Colonic mucosa (tissue), 4 donors: ENCODE data around the gene TRIO. TPM values are rescaled to one million over a fixed set of nuclear protein-coding genes. Genes with fewer than 3 reads are reported as not detected.

Experiments
- DNase-seq: peaks from one replicate; pipeline ENCODE4 v3.0.0-alpha.2; 2020
- H3K27ac ChIP-seq: fragments of 200-600 bp; one replicate; pipeline ENCODE4 v1.8.0; 2021
- H3K27me3 ChIP-seq: fragments of 200-600 bp; one replicate; pipeline ENCODE4 v1.8.0; 2021
- H3K36me3 ChIP-seq: fragments of 200-600 bp; one replicate; pipeline ENCODE4 v1.8.0; 2021
- H3K4me1 ChIP-seq: fragments of 200-600 bp; one replicate; pipeline ENCODE4 v1.8.0; 2021; ENCODE audit warnings: mild to moderate bottlenecking
- H3K4me3 ChIP-seq: fragments of 200-600 bp; one replicate; pipeline ENCODE4 v1.8.0; 2021
- H3K9ac ChIP-seq, 2 donors: one replicate each; pipeline ENCODE4 v1.7.0; 2013; ENCODE audit warnings: control low read depth in 2 of 2, low read depth in 2 of 2, low read length in 2 of 2
- H3K9me3 ChIP-seq: fragments of 200-600 bp; one replicate; pipeline ENCODE4 v1.8.0; 2021
- CTCF ChIP-seq: fragments of 200-600 bp; IDR thresholded peaks from one replicate; pipeline ENCODE4 v1.8.0; 2022; ENCODE audit warnings: antibody characterized with exemption, mild to moderate bottlenecking
- intact Hi-C: fragments of 100-400 bp; cut with DNase I; formaldehyde crosslinking; loops from one replicate; pipeline ENCODE4 v1.14.1; 2022
- total RNA-seq, 2 donors: library from RNA; stranded (reverse); fragmentation: NEBNext Ultra II Directional in 1 of 2; extraction: Animal tissue kit (Norgen Biotek cat#: 25700) in 1 of 2; gene quantifications; one replicate each; pipeline ENCODE4 v1.2.1, GENCODE V29; 2021
- donor health status: healthy.
- donor health status: DM: no; HTN: no; CAD: no.
- donor health status: DM: no; HTN: no; CAD: no.

The TRIO gene
- total RNA-seq, 2 donors from 2014 or later, result 134 to 138 TPM

DNA sequence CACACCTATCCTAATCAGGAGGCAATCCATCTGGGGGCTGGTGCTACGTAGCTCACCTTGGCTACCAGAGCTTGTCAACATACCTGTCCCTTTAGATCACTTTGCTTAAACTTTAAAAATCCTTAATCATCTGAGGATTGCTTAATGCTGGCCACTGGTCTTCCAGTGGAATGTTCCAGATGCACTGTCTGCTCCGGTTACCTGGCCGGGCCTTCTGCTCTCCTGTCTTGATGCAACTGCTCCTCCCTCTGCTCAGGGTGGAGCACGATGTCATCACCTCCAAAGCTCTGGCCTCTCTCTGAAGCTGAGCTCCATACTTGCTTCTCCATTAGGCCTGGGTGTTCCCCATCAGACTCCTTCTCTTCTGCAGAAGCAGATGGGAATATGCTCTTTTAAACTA is 331.9 kb downstream of the TRIO start:
- Histone ChIP-seq H3K36me3 (no peaks in the 10 kb centered on the region), H3K4me1 (no peaks in the 10 kb centered on the region), H3K9ac (no peak overlapping the region), H3K4me3 (no peak overlapping the region), H3K9me3 (no peaks in the 10 kb centered on the region), H3K27me3 (no peaks in the 10 kb centered on the region), H3K27ac (no peak overlapping the region)
- no peak for TF ChIP-seq CTCF
- DNase-seq, result no peak
- intact Hi-C loops, result no loop called here

DNA sequence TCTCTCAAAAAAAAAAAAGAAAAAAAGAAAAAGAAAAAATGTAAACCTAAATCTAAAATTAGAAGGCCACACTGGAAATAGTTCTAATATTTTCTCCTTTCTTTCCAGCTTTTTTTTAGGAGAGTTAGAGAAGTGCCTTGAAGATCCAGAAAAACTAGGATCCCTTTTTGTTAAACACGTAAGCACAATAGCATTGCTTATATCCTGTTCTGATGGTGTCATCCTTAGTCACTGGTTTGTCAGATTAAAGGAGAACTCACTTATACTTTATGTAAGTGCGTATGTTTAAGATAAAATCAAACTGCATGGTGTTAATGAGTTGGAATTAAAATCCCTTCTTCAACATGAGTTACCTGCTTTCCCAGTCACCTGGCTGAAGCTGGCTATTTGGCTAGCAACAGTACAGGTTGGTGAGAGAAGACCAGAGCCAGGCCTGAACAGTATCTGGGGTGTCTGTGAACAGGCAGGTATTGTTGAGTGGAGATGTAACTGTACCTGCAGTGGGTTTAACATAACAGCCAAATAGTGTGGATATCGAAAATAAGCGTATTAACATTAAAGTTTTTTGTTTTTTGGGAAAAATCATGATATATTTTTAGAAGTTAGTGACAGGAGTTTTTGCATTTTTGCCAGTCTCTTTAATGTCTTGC is 333.8 kb downstream of the TRIO start:
- no peak overlapping the region for H3K9ac ChIP-seq
- H3K4me3 ChIP-seq, result no peak overlapping the region
- H3K9me3 ChIP-seq, result no peaks in the 10 kb centered on the region
- H3K36me3 ChIP-seq, result peaks cover 7% of the 10 kb centered on the region
- H3K27me3 ChIP-seq, result no peaks in the 10 kb centered on the region
- no peak for TF ChIP-seq CTCF
- intact Hi-C loops, result no loop called here
- no peak overlapping the region for H3K27ac ChIP-seq
- no peak for DNase-seq
- H3K4me1 ChIP-seq, result no peaks in the 10 kb centered on the region

GRCh38 chr5:14479143-14479696 is 336.1 kb downstream of the TRIO start:
- intact Hi-C loops, result no loop called here
- Histone ChIP-seq H3K27me3 (no peaks in the 10 kb centered on the region), H3K27ac (no peak overlapping the region), H3K4me1 (no peaks in the 10 kb centered on the region), H3K36me3 (peaks cover 19% of the 10 kb centered on the region), H3K9ac (no peak overlapping the region), H3K4me3 (no peak overlapping the region), H3K9me3 (no peaks in the 10 kb centered on the region)
- no peak for TF ChIP-seq CTCF
- DNase-seq, result no peak

GRCh38 chr5:14481349-14481748 is 338.2 kb downstream of the TRIO start:
- intact Hi-C loops, result no loop called here
- Histone ChIP-seq H3K36me3 (peaks cover 23% of the 10 kb centered on the region), H3K4me1 (no peaks in the 10 kb centered on the region), H3K27me3 (no peaks in the 10 kb centered on the region), H3K9ac (no peak overlapping the region), H3K4me3 (no peak overlapping the region), H3K9me3 (no peaks in the 10 kb centered on the region), H3K27ac (no peak overlapping the region)
- no peak for DNase-seq
- no peak for TF ChIP-seq CTCF

DNA sequence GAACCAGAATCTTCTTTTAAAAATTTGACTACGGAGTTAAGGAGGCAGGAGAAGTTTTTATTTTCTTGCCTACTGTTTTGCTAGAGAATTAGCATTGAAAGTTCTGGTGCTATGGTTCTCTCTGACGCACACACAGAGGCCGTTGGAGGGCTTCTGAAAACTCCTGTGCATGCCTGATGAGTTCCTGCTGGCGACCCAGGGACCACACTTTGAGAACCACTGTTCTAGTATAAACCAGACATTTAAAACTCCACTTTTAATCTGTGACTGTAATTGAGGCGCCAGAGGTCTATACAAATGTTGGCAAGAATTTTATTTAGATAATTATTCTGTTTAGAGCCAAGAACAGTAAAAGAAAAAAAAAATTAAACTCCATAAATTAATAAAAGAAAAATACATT is 338.9 kb downstream of the TRIO start:
- Histone ChIP-seq H3K27me3 (no peaks in the 10 kb centered on the region), H3K4me3 (no peak overlapping the region), H3K9ac (no peak overlapping the region), H3K9me3 (no peaks in the 10 kb centered on the region), H3K4me1 (no peaks in the 10 kb centered on the region), H3K27ac (no peak overlapping the region), H3K36me3 (peaks cover 23% of the 10 kb centered on the region)
- TF ChIP-seq CTCF, result no peak
- intact Hi-C loops, result no loop called here
- DNase-seq, result no peak
